Mesodermal cell (in vitro differentiated cells): ENCODE results near the gene SYMPK.
A peak's percentile ranks its signal among the peaks of the same experiment; 100 is the strongest.

Experiments used
- H3K27ac ChIP-seq: 2 replicates; pipeline ENCODE4 v1.7.0; 2013; ENCODE audit warnings: mild to moderate bottlenecking, low read depth, low read length, moderate library complexity; ENCODE audit not compliant: severe bottlenecking
- H3K36me3 ChIP-seq: 2 replicates; pipeline ENCODE4 v1.7.1; 2013; ENCODE audit warnings: mild to moderate bottlenecking, low read length, moderate library complexity; ENCODE audit not compliant: control insufficient read depth, insufficient read depth
- H3K4me1 ChIP-seq: one replicate; pipeline ENCODE4 v1.7.1; 2013; ENCODE audit warnings: mild to moderate bottlenecking, low read length; ENCODE audit not compliant: insufficient read depth, control insufficient read depth, poor library complexity, severe bottlenecking
- H3K4me3 ChIP-seq: 2 replicates; pipeline ENCODE4 v1.7.0; 2013; ENCODE audit warnings: low read length, control low read depth, mild to moderate bottlenecking; ENCODE audit not compliant: insufficient read depth, poor library complexity, severe bottlenecking; ENCODE audit errors: extremely low read depth
- H3K9me3 ChIP-seq: 2 replicates; pipeline ENCODE4 v1.7.1; 2013; ENCODE audit warnings: mild to moderate bottlenecking, low read length, moderate library complexity; ENCODE audit not compliant: control insufficient read depth
- WGBS, 2 experiments: methylation state at CpG; one replicate each; pipeline ENCODE4 v1.1.5; 2013; ENCODE audit warnings: missing lambda C conversion rate in 2 of 2; ENCODE audit not compliant: insufficient coverage in 2 of 2; 5-methylcytosine and 5-hydroxymethylcytosine counted together

SYMPK gene

GRCh38 chr19:45885556-45886426, 22.8 kb upstream of the SYMPK start, which contains the start of gene IRF2BP1:
Gene IRF2BP1, minus strand, starts transcription at chr19:45886141. Its CDS starts 367 bp downstream, at chr19:45885774.
- Histone ChIP-seq H3K27ac (peak within 1 kb of the TSS; percentile 90), H3K4me1 (peaks cover 20% of the 10 kb centered on the region), H3K9me3 (no peaks in the 10 kb centered on the region), H3K4me3 (peak within 1 kb of the TSS; percentile 66), H3K36me3 (peaks cover 22% of the 10 kb centered on the region)
- WGBS, 2 experiments: 0 to 1% methylated on average over 74 to 86 of the region's 107 CpGs

- WGBS, 2 experiments: 71 to 77% methylated on average over 66 to 72 of the region's 72 CpGs
- Histone ChIP-seq H3K4me1 (peaks cover 20% of the 10 kb centered on the region), H3K4me3 (peak overlapping the region; percentile 66), H3K27ac (peak overlapping the region; percentile 49), H3K36me3 (peaks cover 17% of the 10 kb centered on the region), H3K9me3 (no peaks in the 10 kb centered on the region)
Measured at GRCh38 chr19:45884682-45885555, 22.0 kb upstream of the SYMPK start.

- H3K9me3 ChIP-seq: no peaks in the 10 kb centered on the region
- peaks cover 15% of the 10 kb centered on the region for H3K36me3 ChIP-seq
- H3K27ac ChIP-seq: no peak overlapping the region
- peaks cover 20% of the 10 kb centered on the region for H3K4me1 ChIP-seq
- 94% methylated on average over 54 to 57 of the region's 57 CpGs for WGBS, 2 experiments
- no peak overlapping the region for H3K4me3 ChIP-seq
Measured at GRCh38 chr19:45883881-45884681, 21.1 kb upstream of the SYMPK start.

GRCh38 chr19:45883586-45883880, 20.6 kb upstream of the SYMPK start:
- Histone ChIP-seq H3K36me3 (peaks cover 15% of the 10 kb centered on the region), H3K4me3 (no peak overlapping the region), H3K27ac (no peak overlapping the region), H3K9me3 (no peaks in the 10 kb centered on the region), H3K4me1 (peaks cover 23% of the 10 kb centered on the region)
- 8 to 30% methylated on average over 2 of the region's 5 CpGs for WGBS, 2 experiments

GRCh38 chr19:45882652-45883585, 20.0 kb upstream of the SYMPK start:
- WGBS, 2 experiments: 7 to 8% methylated on average over 37 to 38 of the region's 47 CpGs
- no peak overlapping the region for H3K27ac ChIP-seq
- no peaks in the 10 kb centered on the region for H3K9me3 ChIP-seq
- peaks cover 15% of the 10 kb centered on the region for H3K36me3 ChIP-seq
- peaks cover 27% of the 10 kb centered on the region for H3K4me1 ChIP-seq
- peak overlapping the region; percentile 19 for H3K4me3 ChIP-seq

- peaks cover 15% of the 10 kb centered on the region for H3K36me3 ChIP-seq
- H3K27ac ChIP-seq: no peak overlapping the region
- WGBS, 2 experiments: 47 to 88% methylated on average over 1 to 3 of the region's 4 CpGs
Measured at GRCh38 chr19:45881909-45882528, 19.1 kb upstream of the SYMPK start.

GRCh38 chr19:45881082-45881908, 18.3 kb upstream of the SYMPK start:
- Histone ChIP-seq H3K27ac (no peak overlapping the region), H3K36me3 (peaks cover 15% of the 10 kb centered on the region), H3K4me1 (peaks cover 35% of the 10 kb centered on the region), H3K4me3 (no peak overlapping the region), H3K9me3 (no peaks in the 10 kb centered on the region)
- WGBS, 2 experiments: 75 to 82% methylated on average over 9 to 10 of the region's 10 CpGs

More at GRCh38 chr19:45881909-45882528, 19.1 kb upstream of the SYMPK start:
- Histone ChIP-seq H3K4me1 (peaks cover 32% of the 10 kb centered on the region), H3K9me3 (no peaks in the 10 kb centered on the region), H3K4me3 (no peak overlapping the region)

GRCh38 chr19:45879971-45880370, 17.0 kb upstream of the SYMPK start:
- no peaks in the 10 kb centered on the region for H3K9me3 ChIP-seq
- H3K4me1 ChIP-seq: peaks cover 30% of the 10 kb centered on the region
- H3K27ac ChIP-seq: no peak overlapping the region
- peaks cover 14% of the 10 kb centered on the region for H3K36me3 ChIP-seq
- no peak overlapping the region for H3K4me3 ChIP-seq
- 65 to 89% methylated on average over 2 of the region's 2 CpGs for WGBS, 2 experiments

- WGBS, 2 experiments: 90 to 100% methylated on average over 1 to 6 of the region's 8 CpGs
- Histone ChIP-seq H3K4me3 (no peak overlapping the region), H3K36me3 (peaks cover 5% of the 10 kb centered on the region), H3K27ac (no peak overlapping the region), H3K9me3 (no peaks in the 10 kb centered on the region), H3K4me1 (peaks cover 22% of the 10 kb centered on the region)
Measured at GRCh38 chr19:45879055-45879454, 16.1 kb upstream of the SYMPK start.
